ENCODE data around the gene MPRIP.

GRCh38 chr17:17205368-17206123, 163.3 kb downstream of the MPRIP start:
- TF ChIP-seq CTCF (IDR thresholded peaks at IDR 0.05) (no peak), POLR2A (IDR thresholded peaks at IDR 0.05) (no peak)
